CD4-positive, alpha-beta T cell treated with Interleukin-17A for 4 hours (primary cell): Measurements from ENCODE around the gene VSX2.

ENCODE experiments used
- DNase-seq: peaks from one replicate; pipeline ENCODE4 v3.0.0-alpha.2; 2020; ENCODE audit warnings: mixed read lengths

The VSX2 gene

GRCh38 chr14:74223016-74223415 is 16.2 kb upstream of the VSX2 start:
- no peak for DNase-seq

- no peak for DNase-seq
Measured at GRCh38 chr14:74231784-74232183, 7.5 kb upstream of the VSX2 start.

- no peak for DNase-seq
Measured at GRCh38 chr14:74235017-74235416, 4.2 kb upstream of the VSX2 start.

GRCh38 chr14:74237441-74237840 is 1.8 kb upstream of the VSX2 start:
- DNase-seq, result no peak

- DNase-seq, result no peak
Measured at GRCh38 chr14:74239848-74240793, 872 bp downstream of the VSX2 start.

- peak; percentile 12 for DNase-seq
Measured at GRCh38 chr14:74240794-74241651, 1.8 kb downstream of the VSX2 start.

GRCh38 chr14:74241652-74242017 is 2.4 kb downstream of the VSX2 start:
- no peak for DNase-seq

GRCh38 chr14:74242021-74242779 is 3.0 kb downstream of the VSX2 start:
- DNase-seq, result no peak

- no peak for DNase-seq
Measured at GRCh38 chr14:74242780-74243042, 3.5 kb downstream of the VSX2 start.

- DNase-seq, result no peak
Measured at GRCh38 chr14:74243051-74243450, 3.8 kb downstream of the VSX2 start.

GRCh38 chr14:74244115-74244514 is 4.9 kb downstream of the VSX2 start:
- no peak for DNase-seq

- DNase-seq, result no peak
Measured at GRCh38 chr14:74245292-74245691, 6.0 kb downstream of the VSX2 start.

- no peak for DNase-seq
Measured at GRCh38 chr14:74246542-74246941, 7.3 kb downstream of the VSX2 start.

GRCh38 chr14:74248017-74248416 is 8.8 kb downstream of the VSX2 start:
- DNase-seq, result no peak

GRCh38 chr14:74249433-74250375 is 10.5 kb downstream of the VSX2 start:
- no peak for DNase-seq

- DNase-seq, result no peak
Measured at GRCh38 chr14:74255281-74255680, 16.0 kb downstream of the VSX2 start.

GRCh38 chr14:74257078-74257940 is 18.1 kb downstream of the VSX2 start:
- DNase-seq, result peak; percentile 77

- DNase-seq, result peak; percentile 17
Measured at GRCh38 chr14:74257941-74258763, 18.9 kb downstream of the VSX2 start.

- DNase-seq, result no peak
Measured at GRCh38 chr14:74258764-74259035, 19.5 kb downstream of the VSX2 start.

GRCh38 chr14:74259513-74259912 is 20.3 kb downstream of the VSX2 start:
- no peak for DNase-seq
